OCI-LY1 (cell line): ENCODE data around the gene PITPNM1.

Source experiments
- H2AFZ ChIP-seq: fragments of 200-600 bp; sonication (generic), shearing (Covaris generic); 2 replicates; pipeline ENCODE4 v1.6.0; 2014; ENCODE audit warnings: antibody characterized with exemption, mild to moderate bottlenecking, low read length
- H3F3A ChIP-seq: fragments of 200-600 bp; sonication (generic), shearing (Covaris generic); 2 replicates; pipeline ENCODE4 v1.6.0; 2014; ENCODE audit warnings: mild to moderate bottlenecking, antibody characterized with exemption, low read length, moderate library complexity; ENCODE audit not compliant: insufficient read depth
- H3K27ac ChIP-seq: fragments of 200-600 bp; sonication (generic); 2 replicates; pipeline ENCODE4 v1.5.1; 2014; ENCODE audit warnings: low read length, mixed run types, mild to moderate bottlenecking, low read depth; ENCODE audit not compliant: poor library complexity, severe bottlenecking
- H3K27me3 ChIP-seq: fragments of 200-600 bp; sonication (generic); 2 replicates; pipeline ENCODE4 v1.6.0; 2014; ENCODE audit warnings: antibody characterized with exemption, mild to moderate bottlenecking, low read length, moderate library complexity; ENCODE audit not compliant: insufficient read depth
- H3K36me3 ChIP-seq: fragments of 200-600 bp; sonication (generic); 2 replicates; pipeline ENCODE4 v1.6.1; 2014; ENCODE audit warnings: mild to moderate bottlenecking, antibody characterized with exemption, low read length, moderate library complexity, mixed read lengths; ENCODE audit not compliant: insufficient read depth
- H3K4me1 ChIP-seq: fragments of 200-600 bp; sonication (generic); 2 replicates; pipeline ENCODE4 v1.5.1; 2014; ENCODE audit warnings: mild to moderate bottlenecking, low read length, moderate library complexity; ENCODE audit not compliant: insufficient read depth, severe bottlenecking
- H3K4me2 ChIP-seq: fragments of 200-600 bp; sonication (generic), shearing (Covaris generic); 2 replicates; pipeline ENCODE4 v1.6.1; 2014; ENCODE audit warnings: low read length
- H3K4me3 ChIP-seq: fragments of 200-600 bp; sonication (generic); 2 replicates; pipeline ENCODE4 v1.5.1; 2014; ENCODE audit warnings: low read length, low read depth, mild to moderate bottlenecking, mixed read lengths; ENCODE audit not compliant: poor library complexity, severe bottlenecking
- H3K79me2 ChIP-seq: fragments of 200-600 bp; shearing (Covaris generic); 2 replicates; pipeline ENCODE4 v1.6.1; 2016; ENCODE audit warnings: mixed run types, low read length, mixed read lengths; ENCODE audit not compliant: insufficient read depth
- H3K9ac ChIP-seq: fragments of 200-600 bp; sonication (generic), shearing (Covaris generic); 2 replicates; pipeline ENCODE4 v1.6.1; 2014; ENCODE audit warnings: mild to moderate bottlenecking, low read length, mixed read lengths
- H3K9me2 ChIP-seq: fragments of 200-600 bp; sonication (generic), shearing (Covaris generic); 2 replicates; pipeline ENCODE4 v1.6.1; 2014; ENCODE audit warnings: low read depth, mild to moderate bottlenecking, low read length, mixed read lengths
- H3K9me3 ChIP-seq: fragments of 200-600 bp; shearing (Covaris generic); 2 replicates; pipeline ENCODE4 v1.6.1; 2014; ENCODE audit warnings: low read length, mixed read lengths
- H4K20me1 ChIP-seq: fragments of 200-600 bp; sonication (generic), shearing (Covaris generic); 2 replicates; pipeline ENCODE4 v1.6.0; 2016; ENCODE audit warnings: mild to moderate bottlenecking, low read length; ENCODE audit not compliant: insufficient read depth
- CTCF ChIP-seq: fragments of 200-600 bp; sonication (generic), shearing (Covaris generic); IDR thresholded peaks from 2 replicates; pipeline ENCODE4 v1.5.1; 2017; ENCODE audit warnings: mild to moderate bottlenecking, antibody characterized with exemption, low read length, moderate library complexity, mixed read lengths
- EZH2 ChIP-seq: fragments of 200-600 bp; sonication (generic), shearing (Covaris generic); IDR thresholded peaks from 2 replicates; pipeline ENCODE4 v1.8.0; 2017; ENCODE audit warnings: borderline replicate concordance, mixed run types, mild to moderate bottlenecking, antibody characterized with exemption, low read length, moderate library complexity, mixed read lengths

PITPNM1 gene

GRCh38 chr11:67451658-67451976 lies 53.5 kb downstream of the PITPNM1 start:
- Histone ChIP-seq H3K4me3 (no peak overlapping the region), H3K9ac (no peak overlapping the region), H3K36me3 (no peaks in the 10 kb centered on the region), H3F3A (no peaks in the 10 kb centered on the region), H3K9me2 (no peaks in the 10 kb centered on the region), H3K27ac (no peak overlapping the region), H3K4me2 (no peak overlapping the region), H4K20me1 (no peaks in the 10 kb centered on the region), H3K27me3 (no peaks in the 10 kb centered on the region), H2AFZ (no peak overlapping the region), H3K4me1 (peaks cover 31% of the 10 kb centered on the region), H3K79me2 (no peaks in the 10 kb centered on the region), H3K9me3 (no peaks in the 10 kb centered on the region)
- TF ChIP-seq EZH2 (no peak), CTCF (no peak)

- Histone ChIP-seq H3K4me3 (no peak overlapping the region), H3K27me3 (no peaks in the 10 kb centered on the region), H3K9me2 (no peaks in the 10 kb centered on the region), H3K79me2 (no peaks in the 10 kb centered on the region), H4K20me1 (no peaks in the 10 kb centered on the region), H3K36me3 (no peaks in the 10 kb centered on the region), H2AFZ (no peak overlapping the region), H3K4me1 (peaks cover 36% of the 10 kb centered on the region), H3K27ac (peak overlapping the region; percentile 65), H3K4me2 (no peak overlapping the region), H3K9me3 (no peaks in the 10 kb centered on the region), H3F3A (no peaks in the 10 kb centered on the region), H3K9ac (no peak overlapping the region; the same call in 1 of the 2 replicates)
- TF ChIP-seq CTCF (no peak), EZH2 (no peak)
These were observed 54.1 kb downstream of the PITPNM1 start for GRCh38 chr11:67450796-67451657.

- H3K9me3 ChIP-seq: no peaks in the 10 kb centered on the region
- peak overlapping the region; percentile 65 for H3K27ac ChIP-seq
- no peaks in the 10 kb centered on the region for H3K79me2 ChIP-seq
- H2AFZ ChIP-seq: no peak overlapping the region
- peak overlapping the region; percentile 10; the same call in 1 of the 2 replicates for H3K4me2 ChIP-seq
- TF ChIP-seq EZH2 (no peak), CTCF (no peak)
- H3K9ac ChIP-seq: no peak overlapping the region
- no peaks in the 10 kb centered on the region for H3K27me3 ChIP-seq
- H3K4me3 ChIP-seq: no peak overlapping the region
- no peaks in the 10 kb centered on the region for H3K9me2 ChIP-seq
- no peaks in the 10 kb centered on the region for H3F3A ChIP-seq
- H4K20me1 ChIP-seq: no peaks in the 10 kb centered on the region
- no peaks in the 10 kb centered on the region for H3K36me3 ChIP-seq
- peaks cover 54% of the 10 kb centered on the region for H3K4me1 ChIP-seq
These were observed 55.9 kb downstream of the PITPNM1 start for GRCh38 chr11:67449116-67449844.
